Measurements from ENCODE around the gene CRYBG3. TPM values are rescaled to one million over a fixed set of nuclear protein-coding genes. Genes with fewer than 3 reads are reported as not detected.

CRYBG3 gene
- total RNA-seq, 3 donors from 2014 or later = 13.6 to 71.6 (median 14.5) TPM

- intact Hi-C loops (cut with DNase I, micrococcal nuclease) = no loop called here
- no peaks in the 10 kb centered on the region for H3K36me3 ChIP-seq (ENCODE audit: low read depth)
- no peak for TF ChIP-seq CTCF (IDR thresholded peaks at IDR 0.05)
- H3K9me3 ChIP-seq = no peaks in the 10 kb centered on the region
- H3K4me3 ChIP-seq = no peak overlapping the region
- ATAC-seq = no peak
- no peaks in the 10 kb centered on the region for H3K4me1 ChIP-seq (ENCODE audit: low read depth)
- no peak for DNase-seq
Measured at GRCh38 chr3:97927704-97928103, 105.9 kb downstream of the CRYBG3 start.

DNA sequence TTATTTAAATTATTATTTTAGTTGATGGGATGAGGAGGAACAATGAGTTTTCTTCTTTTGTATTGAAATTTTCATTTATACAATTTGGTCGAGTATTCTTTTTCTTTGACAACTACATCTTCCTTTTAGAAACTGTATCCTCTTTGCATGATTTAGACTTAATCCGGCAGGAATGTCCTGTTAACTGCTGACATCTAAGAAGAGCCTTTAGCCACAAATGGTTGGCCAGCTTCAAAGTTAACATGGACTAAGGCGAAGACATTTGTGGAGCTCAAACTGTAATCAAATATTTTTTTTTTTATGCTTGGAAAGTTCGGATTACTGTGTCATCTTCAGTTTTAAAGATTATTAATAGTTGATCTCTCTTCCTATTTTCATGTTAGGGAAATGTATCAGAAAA lies 107.2 kb downstream of the CRYBG3 start:
- Histone ChIP-seq H3K4me3 (no peak overlapping the region), H3K9me3 (no peaks in the 10 kb centered on the region), H3K36me3 (ENCODE audit: low read depth) (no peaks in the 10 kb centered on the region), H3K4me1 (ENCODE audit: low read depth) (no peaks in the 10 kb centered on the region)
- intact Hi-C loops (cut with DNase I, micrococcal nuclease) = no loop called here
- no peak for TF ChIP-seq CTCF (IDR thresholded peaks at IDR 0.05)
- ATAC-seq (no peak), DNase-seq (no peak)

- ATAC-seq (no peak), DNase-seq (no peak)
- TF ChIP-seq CTCF (IDR thresholded peaks at IDR 0.05) = no peak
- H3K4me3 ChIP-seq = no peak overlapping the region
- H3K9me3 ChIP-seq = no peaks in the 10 kb centered on the region
- intact Hi-C loops (cut with DNase I, micrococcal nuclease) = no loop called here
- H3K4me1 ChIP-seq (ENCODE audit: low read depth) = no peaks in the 10 kb centered on the region
- no peaks in the 10 kb centered on the region for H3K36me3 ChIP-seq (ENCODE audit: low read depth)
Measured at GRCh38 chr3:97930018-97930417, 108.2 kb downstream of the CRYBG3 start.

GRCh38 chr3:97931218-97931617 lies 109.4 kb downstream of the CRYBG3 start:
- intact Hi-C loops (cut with DNase I, micrococcal nuclease) = no loop called here
- TF ChIP-seq CTCF (IDR thresholded peaks at IDR 0.05) = no peak
- DNase-seq (no peak), ATAC-seq (no peak)
- no peaks in the 10 kb centered on the region for H3K9me3 ChIP-seq
- no peak overlapping the region for H3K4me3 ChIP-seq
- no peaks in the 10 kb centered on the region for H3K36me3 ChIP-seq (ENCODE audit: low read depth)
- H3K4me1 ChIP-seq (ENCODE audit: low read depth) = no peaks in the 10 kb centered on the region

DNA sequence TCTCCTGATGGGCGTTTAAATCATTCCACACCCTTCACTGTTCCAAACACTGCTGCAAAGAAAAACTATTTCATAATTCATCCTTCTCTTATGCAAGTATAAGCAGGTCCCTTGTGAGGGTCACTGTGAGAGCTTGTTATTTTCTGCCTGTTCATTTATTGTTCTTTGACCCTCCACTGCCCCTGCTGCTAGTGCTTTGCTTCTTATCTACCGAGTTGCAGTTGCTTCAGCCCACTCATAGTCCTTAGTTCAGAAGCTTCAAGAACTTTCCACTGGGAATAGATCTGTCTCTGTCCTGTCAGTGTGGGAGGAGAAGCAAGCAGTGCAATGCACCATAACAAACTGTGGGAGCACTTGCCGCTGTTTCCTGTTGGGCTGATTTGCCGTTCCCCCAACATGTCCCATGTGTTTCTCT lies 110.6 kb downstream of the CRYBG3 start:
- no peak overlapping the region for H3K4me3 ChIP-seq
- H3K9me3 ChIP-seq = no peaks in the 10 kb centered on the region
- DNase-seq (no peak), ATAC-seq (no peak)
- no peak for TF ChIP-seq CTCF (IDR thresholded peaks at IDR 0.05)
- H3K36me3 ChIP-seq (ENCODE audit: low read depth) = no peaks in the 10 kb centered on the region
- no peaks in the 10 kb centered on the region for H3K4me1 ChIP-seq (ENCODE audit: low read depth)
- intact Hi-C loops (cut with DNase I, micrococcal nuclease) = no loop called here
